HG03571 (cell line): ENCODE data around the gene RPGRIP1L.

Experiments
- ATAC-seq: cut with Tn5 transposase; IDR thresholded peaks from one replicate; pipeline ENCODE4 v1.9.1; 2021; ENCODE audit not compliant: unreplicated experiment

RPGRIP1L gene

GRCh38 chr16:53703590-53704444, at the start of gene RPGRIP1L, which contains the start of gene FTO:
RPGRIP1L (minus strand) TSS chr16:53703859; CDS start chr16:53700723, 3,136 bp downstream.
FTO (plus strand) TSS chr16:53704156.
- peak; percentile 99 for ATAC-seq

- no peak for ATAC-seq
Observed at GRCh38 chr16:53753431-53753830, 49.8 kb upstream of the RPGRIP1L start.

DNA sequence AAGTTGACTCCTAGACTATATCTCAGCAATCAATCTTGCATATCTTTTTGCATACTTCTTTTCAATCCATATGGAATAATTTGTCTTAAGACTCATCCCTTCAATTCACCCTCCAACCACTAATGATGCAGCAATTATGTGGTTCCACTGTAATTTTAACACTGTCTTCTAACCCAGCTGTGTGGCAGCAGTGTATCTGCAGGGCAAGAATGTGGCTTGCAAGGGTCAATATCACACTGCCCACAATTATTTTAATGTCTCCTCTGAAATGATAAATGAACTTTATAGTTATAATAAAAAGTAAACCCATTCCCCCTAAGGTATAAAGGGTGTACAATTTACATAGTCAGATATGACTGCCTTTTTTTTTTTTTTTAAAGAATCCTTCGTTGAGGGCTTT, 48.9 kb upstream of the RPGRIP1L start:
- ATAC-seq = no peak

DNA sequence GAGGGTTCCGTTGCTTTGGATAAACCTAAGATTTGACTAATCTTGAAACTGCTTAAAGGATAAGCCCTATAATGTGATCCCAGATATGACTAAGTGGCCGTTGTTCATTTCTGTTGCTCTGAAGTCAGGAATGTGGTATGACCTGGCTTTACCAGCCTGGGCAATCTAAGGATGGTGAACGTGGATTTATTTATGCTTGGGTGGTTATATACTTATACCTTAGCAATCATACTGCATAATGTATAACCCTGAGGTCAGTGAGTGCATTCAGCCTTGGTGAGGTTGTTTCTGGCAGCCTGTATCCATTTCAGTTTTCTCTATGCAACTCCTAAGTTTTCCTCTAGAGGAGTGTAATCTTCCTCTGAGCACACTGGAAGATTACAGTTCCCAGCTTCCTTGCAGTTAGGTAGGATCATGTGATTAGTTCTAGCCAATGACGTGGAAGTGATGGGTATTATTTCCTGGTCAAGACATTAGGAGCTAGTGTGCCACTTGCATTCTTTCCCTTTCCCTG, 42.2 kb upstream of the RPGRIP1L start:
- no peak for ATAC-seq

DNA sequence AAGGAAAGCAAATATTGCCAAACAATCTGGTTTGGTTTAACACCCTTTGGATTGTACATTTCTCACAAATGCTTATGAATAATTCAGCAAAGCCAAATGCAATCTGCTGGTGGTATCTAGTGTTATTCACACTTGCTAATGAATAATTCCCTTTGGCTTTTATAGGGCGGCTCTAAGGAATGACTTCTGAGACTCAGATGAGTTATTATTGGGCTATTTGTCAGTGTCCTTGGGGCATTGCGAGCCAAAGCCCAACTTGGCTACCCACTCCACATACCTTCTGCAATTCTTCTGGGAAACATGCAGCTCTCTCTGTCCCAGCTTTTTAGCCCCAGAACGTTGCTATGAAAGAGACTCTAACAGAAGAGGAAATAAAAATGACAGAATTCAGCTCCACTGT, 41.4 kb upstream of the RPGRIP1L start:
- ATAC-seq = no peak

DNA sequence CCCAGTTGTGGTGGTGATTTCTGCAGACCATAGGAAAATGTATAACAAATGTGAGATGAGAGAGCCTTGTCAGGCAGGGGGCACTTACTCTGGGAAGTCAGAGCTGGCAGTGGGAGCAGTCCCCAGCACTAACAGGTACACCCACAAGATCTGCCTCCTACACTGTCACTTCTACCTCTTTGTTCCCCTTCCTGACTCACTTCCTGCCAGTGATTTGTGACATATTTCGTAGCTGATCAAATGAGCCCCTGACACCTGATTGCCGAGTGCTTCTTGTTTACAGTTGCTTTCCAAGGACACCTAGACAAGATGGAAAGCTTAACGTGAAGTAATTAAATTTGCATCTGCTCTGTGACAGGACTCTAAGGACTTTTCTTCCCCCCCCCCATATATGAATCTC, 40.8 kb upstream of the RPGRIP1L start:
- no peak for ATAC-seq

DNA sequence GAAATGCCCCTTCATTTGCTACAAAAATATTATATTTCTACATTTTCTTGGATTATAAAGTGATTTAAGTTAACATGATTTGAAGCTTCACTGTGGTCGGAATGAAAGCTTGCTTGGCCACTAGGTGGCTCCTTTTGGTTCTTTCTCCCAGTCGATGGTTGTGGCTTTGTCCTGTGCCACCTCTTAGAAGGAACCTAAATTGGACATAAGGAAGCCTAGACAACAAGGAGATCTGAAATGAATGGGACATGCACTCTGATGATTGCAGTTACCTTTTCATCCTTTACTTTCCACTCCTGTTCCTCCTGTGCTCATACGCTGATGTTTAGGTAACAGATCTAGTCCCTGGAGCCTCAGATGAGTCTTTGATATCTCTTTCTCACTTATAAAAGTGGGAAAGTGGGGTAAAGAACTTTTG, 39.5 kb upstream of the RPGRIP1L start:
- no peak for ATAC-seq

DNA sequence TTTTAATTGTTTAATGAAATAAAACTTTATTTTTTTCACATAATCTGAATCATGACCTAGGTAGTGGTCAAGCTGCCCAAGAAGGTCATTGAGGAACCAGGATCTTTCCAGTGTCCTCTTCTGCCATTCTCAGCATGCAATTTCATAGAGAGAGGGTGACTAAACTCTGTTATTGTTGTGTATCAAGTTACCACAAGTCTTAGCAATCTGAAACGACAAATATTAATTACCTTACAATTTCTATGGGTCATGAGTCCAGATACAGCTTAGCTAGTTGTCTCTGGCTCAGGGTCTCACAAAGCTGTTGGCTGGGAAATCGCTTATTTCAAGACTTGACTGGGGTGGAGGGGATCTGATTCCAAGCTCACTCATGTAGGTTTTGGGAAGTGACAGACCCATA, 37.9 kb upstream of the RPGRIP1L start:
- no peak for ATAC-seq

DNA sequence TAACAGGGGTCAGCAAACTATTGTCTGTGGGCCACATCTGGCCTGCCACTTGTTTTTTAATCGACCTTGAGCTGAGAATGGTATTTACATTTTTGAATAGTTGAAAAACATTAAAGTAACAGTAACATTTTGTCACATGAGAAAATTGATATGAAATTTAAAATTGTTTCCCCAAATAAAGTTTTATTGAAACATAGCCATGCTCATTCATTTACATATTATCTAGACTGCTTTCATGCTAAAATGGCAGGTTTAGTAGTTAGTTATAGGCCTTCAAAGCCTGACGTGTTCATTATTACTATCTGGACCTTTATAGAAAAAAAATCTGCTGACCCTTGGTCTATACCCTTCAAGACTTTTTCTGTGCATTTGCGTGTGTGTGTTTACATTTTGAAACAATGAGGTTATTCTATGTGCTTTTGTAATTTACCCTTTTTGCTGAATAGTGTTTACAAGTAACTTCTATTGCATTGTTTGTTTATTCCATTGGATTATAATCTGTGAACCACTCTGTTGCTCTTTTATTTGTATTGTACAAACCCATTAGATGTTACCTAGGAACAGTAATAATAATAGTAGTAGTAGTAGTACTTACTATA, 37.4 kb upstream of the RPGRIP1L start:
- no peak for ATAC-seq

DNA sequence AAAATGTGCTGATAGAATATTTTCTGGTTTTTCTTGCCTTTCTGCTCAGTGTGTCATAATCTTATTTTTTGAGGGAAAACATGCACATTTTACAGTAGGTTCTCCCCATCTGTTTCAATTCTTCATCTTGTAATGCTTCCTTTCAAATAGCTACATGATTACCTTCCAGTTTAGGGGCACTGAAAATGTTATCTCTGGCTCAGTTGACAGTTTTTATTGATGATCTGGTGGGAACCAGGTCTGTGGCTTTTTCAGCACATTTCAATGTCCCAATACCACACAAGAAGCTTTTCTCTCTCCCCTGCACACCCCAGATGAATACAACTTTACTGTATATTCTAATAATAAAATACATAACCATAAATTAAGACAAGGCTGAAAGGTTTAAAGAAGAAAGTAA, 36.8 kb upstream of the RPGRIP1L start:
- ATAC-seq = no peak

DNA sequence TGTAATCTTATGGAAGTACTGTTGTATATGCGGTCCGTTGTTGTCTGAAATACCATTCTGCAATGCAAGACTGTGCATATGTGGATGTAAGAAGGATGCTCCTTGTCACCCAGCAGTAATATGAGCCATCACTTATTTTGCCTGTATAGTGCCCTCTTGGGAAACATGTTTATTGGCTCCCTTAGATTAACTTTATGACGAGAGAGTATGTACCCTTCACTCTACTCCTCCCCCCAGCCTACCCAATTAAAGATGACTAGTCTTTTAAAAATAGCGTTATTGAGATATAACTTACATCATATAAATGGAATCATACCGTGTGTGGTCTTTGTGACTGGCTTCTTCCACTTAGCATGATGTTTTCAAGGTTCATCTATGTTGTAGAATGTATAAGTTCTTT, 33.9 kb upstream of the RPGRIP1L start:
- no peak for ATAC-seq

DNA sequence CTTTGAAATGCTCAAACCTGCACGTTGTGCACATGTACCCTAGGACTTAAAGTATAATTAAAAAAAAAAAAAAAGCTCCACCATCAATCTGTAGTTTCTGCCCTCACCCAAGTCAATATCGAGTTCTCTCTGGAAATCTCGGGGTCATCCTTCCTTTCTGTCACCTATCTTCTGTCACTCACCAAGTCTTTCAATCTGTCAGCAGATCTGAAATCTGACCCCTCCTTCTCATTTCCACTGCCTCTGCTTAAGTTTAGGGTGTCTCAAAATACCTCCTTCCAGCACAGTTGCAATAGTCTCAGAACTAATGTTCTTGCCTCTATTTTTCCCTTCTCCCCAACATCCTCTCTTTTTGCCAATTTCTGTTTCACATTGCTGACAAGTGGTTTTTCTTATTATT, 32.6 kb upstream of the RPGRIP1L start:
- ATAC-seq = no peak

- no peak for ATAC-seq
Observed at GRCh38 chr16:53734908-53735307, 31.2 kb upstream of the RPGRIP1L start.

- ATAC-seq = no peak
Observed at GRCh38 chr16:53732296-53732929, 28.8 kb upstream of the RPGRIP1L start.

- ATAC-seq = no peak
Observed at GRCh38 chr16:53730693-53731092, 27.0 kb upstream of the RPGRIP1L start.

- no peak for ATAC-seq
Observed at GRCh38 chr16:53726625-53727024, 23.0 kb upstream of the RPGRIP1L start.

DNA sequence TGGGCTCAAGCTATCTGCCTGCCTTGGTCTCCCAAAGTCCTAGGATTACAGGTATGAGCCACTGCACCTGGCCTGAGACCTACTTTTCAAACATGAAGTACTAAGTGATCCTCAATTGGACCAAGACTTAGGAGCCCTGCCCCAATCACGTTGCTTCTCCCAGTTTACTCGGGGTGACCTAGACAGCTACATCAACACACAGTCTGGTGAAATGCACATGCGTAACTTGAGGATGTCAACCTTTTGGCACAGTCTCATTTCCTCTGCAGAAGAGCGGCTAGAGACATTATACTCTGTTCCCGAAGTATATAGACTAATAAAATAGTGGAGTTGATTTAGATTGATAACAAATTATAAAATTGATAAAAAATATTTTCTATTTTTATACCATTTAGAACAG, 17.4 kb upstream of the RPGRIP1L start:
- no peak for ATAC-seq

GRCh38 chr16:53717577-53717976, 13.9 kb upstream of the RPGRIP1L start:
- ATAC-seq = no peak

GRCh38 chr16:53715023-53715384, 11.3 kb upstream of the RPGRIP1L start:
- no peak for ATAC-seq

DNA sequence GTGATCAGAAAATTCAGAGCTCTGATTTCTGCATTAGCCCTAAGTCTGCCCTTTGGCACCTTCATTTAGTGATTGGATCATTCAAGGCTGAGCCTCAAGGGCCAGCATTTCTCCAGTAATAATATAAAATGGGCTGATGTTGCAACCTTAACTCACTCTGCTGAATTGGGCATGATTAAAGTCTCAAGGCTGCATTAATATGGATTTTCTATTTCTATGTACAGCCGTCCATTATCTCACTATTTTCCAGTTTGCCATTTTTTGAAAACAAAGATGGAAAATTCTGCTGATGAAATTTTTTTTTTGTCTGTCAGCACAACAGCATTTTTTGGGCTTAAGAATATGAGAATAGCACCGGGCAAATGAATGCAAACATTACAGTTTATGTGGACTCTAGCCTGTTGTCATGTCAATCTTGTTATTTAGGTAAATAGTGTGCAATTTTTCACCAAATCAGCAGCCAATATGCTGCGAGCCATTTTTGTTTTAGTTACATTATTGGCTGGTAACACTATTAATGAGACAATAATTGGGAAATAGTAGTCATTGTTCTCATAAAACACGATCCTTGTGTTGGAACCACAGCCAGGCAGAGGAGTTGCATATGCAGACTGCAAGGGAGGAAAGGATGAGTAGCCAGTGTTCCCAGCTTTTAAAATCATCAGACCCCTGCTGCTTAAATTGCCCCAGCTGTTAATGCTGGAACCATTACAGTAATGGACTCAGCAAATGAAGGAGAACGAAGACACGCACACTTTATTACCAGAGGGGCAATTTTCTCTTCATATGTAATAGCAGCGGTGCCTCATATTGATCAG, 10.8 kb upstream of the RPGRIP1L start:
- no peak for ATAC-seq
